HT1080 (cell line): ENCODE measurements around the gene ACBD6. TPM values are rescaled to one million over a fixed set of nuclear protein-coding genes. Genes with fewer than 3 reads are reported as not detected.

Experiments used
- DNase-seq: peaks from one replicate; pipeline ENCODE4 v3.0.0-alpha.2; 2015; ENCODE audit warnings: low read depth
- total RNA-seq: library from RNA; depleted of rRNA; stranded (reverse); fragments of >200 nt; shearing (Covaris generic); gene quantifications from 2 replicates; pipeline ENCODE4 v1.2.3, GENCODE V29; 2014

The ACBD6 gene
- total RNA-seq, 1 experiment from 2014 or later, result 67.0 TPM

DNA sequence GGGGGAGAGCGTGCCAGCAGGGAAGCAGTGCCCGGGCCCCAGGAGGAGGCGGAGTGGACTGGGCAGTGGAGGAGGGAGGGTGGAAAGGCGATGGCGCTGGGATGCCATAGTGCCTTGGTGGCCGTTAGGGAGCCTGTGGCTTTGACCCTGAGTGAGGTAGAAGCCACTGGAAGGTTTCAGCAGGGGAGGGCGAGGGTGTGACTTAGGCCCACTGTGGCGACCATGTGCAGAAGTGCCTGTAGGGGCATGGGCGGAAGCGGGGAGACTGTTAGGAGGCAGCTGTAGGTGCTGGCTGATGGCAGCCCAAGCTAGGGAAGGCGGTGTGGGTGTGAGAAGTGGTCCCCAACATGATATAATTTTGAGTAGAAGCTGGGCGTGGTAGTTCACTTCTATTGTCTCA is 244.1 kb downstream of the ACBD6 start:
- DNase-seq, result no peak

DNA sequence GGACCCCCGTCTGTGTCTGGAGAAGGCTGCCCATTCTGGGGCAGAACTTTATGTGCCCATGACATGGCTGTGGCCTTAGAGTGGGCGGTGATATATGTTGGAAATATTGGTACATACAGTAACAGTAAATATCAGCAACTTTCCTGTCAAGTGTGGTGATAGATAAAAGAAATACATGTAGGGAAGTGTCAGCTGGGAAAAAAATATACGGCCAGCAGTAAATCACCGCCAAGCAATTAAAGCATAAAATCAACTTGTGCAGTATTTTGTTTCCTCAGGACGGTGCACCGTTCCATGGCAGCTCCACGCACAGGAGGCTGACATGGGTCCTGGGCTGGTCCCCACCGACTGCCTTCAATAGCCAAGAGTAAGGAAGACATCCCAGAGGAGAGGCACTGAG is 244.9 kb downstream of the ACBD6 start:
- DNase-seq, result no peak

DNA sequence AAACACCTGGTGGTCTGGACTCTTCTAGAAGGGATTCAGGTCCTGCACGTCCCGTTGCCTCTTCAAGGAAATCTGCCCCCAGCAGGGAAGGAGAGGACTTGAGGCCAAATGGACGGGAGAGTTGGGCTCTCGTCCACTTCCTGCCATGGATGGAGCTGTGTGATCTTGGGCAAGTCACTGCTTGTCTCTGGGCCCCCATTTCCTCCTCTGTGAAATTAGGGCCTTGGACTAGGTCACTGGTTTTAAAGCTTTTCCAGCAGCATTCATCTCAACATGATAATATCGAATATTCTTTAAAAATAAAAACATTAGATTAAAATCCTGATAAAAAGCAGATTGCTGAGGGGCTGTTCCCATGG is 245.4 kb downstream of the ACBD6 start:
- DNase-seq, result no peak

DNA sequence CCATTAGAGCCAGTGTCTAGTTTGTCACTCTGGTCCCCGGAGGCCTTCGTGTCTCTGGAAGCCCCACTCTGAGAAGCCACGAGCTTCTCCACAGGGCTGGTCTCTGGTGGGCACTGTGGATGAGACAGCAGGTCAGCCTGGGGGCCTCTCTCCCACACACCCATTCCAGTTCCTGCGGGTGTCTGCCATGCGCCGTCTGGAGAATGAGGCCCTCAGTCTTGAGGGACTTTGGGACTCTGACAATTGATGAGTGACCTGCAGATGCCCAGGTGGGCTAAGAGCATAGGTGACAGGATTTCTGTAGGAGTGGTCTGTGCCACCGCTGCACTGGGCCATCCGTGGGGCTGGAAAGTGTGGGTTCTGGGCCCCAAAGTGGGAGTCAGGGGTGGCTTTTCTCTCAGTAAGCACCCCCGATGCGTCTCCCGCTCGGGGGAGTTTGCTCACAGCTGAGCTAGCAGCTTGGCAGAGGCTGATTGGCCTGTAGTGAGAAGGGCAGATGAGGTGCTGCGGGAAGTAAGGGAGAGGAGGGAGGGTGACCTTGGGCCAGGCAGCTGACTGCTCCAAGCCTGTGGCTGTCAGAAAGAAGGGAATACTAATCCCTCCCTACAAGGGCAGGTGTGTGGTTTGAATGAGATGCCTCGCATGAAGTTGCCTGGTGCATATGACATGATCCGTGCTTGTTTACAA is 245.9 kb downstream of the ACBD6 start:
- no peak for DNase-seq

DNA sequence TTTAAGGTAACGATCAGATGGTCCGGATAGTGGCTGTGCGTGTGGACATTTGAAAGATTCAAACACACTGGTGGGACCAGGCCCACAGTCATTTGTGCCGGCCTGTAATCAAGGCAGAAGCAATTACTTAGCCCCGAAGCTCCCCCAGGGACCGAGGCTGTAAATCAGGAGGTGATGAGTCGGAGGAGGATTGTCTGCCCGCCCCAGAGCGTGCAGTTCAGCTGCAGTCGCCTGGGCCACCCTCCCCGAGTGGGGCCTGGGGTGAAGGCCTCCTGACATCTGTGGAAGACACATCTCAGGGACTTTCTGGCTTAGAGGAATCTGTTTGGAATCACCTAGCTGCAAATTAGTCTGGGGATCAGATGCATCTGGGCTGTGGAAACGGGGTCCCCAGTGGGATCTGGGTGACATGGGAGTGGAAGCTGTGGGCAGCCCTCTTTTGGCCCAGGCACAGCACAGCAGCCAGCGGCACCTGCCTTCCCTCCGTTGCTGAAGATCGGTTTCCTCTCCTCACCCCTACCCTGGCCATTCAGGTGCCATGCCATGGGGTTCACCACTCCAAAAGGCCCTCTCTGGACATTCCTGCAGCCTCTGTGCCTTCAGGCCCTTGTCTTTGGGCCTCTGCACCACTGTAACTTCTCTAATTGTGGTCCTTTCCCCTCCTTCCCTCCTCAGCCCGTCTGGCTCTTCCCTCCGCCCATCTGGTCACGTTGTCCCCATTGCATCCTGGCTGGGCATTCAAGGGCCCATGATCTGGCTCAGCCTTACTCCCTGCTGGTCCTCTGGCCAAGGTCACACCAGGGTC is 246.6 kb downstream of the ACBD6 start:
- no peak for DNase-seq

DNA sequence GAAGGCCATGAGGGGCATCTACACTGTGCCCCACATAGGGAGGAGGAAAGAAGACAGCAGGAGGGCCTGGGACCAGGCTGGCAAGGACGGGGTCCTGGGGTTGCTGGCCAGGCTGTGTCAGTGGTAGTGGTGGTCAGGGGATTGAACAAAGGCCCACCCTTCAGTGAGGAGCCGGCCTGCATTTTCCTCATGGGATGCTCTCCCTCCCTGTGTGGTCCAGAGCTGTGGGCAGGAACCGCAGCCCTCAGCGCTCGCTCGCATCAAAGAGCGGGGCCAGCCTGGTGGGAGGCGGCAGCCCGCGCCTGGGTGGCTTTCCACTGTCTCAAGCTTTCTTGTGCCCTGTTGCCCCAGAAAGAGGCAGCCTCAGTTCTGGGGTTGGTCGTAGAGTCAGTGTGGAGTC is 247.5 kb downstream of the ACBD6 start:
- DNase-seq, result no peak

DNA sequence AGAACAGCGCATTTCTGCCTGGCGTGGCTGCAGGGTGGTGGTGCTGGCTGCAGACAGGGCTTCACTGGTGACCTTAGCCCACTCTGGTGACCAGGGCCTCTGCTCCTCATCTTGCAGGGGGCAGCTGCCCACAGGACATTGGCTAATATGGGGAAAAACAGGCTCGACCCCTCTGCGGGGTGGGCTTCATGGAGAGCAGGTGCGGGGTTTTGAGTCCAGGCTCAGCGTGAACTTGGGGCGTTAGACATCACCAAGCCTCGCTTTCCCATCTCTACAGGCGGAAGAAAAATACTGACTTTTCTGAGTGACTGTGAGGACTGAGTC is 247.9 kb downstream of the ACBD6 start:
- no peak for DNase-seq

DNA sequence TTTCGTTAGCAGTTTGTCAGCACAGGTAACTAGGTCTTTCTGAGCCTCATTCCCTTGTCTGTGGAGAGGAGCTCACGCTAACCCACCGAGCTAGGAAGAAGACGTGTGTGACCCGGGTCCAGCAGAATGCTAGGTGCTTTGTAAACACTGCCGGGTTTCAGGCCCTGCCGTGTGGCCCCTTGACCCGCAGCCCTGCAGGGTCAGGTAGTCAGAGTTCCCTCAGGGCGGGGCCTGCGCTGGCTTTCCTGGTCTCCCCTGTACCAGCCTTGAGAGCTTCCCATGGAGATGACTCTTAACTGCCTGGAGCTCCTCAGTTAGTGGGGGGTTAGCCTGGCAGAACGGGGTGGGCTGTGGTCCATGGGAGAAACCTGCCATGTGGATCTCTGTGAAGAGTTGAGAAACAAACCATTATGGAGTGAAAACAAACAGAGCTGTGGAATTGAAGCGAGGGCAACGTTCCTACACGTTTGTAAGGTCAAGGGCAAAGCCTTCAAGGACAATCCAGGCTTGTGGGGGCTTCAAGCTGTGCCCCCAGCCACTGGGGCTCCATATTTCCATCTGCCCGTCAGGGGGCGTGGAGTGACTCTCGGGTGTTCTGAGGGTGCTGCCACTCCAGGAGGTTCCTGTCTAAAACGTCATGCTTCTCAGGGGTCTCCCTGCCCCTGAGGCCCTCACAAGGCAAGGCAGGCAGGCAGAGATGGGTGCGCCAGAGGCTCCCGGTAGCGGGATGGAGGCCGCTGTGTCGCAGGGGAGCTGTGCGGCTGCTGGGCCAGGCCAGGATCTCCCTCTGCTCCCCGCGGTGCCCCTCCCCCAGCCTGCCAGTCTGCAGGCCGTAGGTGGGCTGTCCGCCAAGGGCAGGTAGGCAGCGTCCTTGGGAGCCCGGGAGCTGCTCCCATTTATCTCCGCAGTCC is 248.5 kb downstream of the ACBD6 start:
- DNase-seq, result no peak

DNA sequence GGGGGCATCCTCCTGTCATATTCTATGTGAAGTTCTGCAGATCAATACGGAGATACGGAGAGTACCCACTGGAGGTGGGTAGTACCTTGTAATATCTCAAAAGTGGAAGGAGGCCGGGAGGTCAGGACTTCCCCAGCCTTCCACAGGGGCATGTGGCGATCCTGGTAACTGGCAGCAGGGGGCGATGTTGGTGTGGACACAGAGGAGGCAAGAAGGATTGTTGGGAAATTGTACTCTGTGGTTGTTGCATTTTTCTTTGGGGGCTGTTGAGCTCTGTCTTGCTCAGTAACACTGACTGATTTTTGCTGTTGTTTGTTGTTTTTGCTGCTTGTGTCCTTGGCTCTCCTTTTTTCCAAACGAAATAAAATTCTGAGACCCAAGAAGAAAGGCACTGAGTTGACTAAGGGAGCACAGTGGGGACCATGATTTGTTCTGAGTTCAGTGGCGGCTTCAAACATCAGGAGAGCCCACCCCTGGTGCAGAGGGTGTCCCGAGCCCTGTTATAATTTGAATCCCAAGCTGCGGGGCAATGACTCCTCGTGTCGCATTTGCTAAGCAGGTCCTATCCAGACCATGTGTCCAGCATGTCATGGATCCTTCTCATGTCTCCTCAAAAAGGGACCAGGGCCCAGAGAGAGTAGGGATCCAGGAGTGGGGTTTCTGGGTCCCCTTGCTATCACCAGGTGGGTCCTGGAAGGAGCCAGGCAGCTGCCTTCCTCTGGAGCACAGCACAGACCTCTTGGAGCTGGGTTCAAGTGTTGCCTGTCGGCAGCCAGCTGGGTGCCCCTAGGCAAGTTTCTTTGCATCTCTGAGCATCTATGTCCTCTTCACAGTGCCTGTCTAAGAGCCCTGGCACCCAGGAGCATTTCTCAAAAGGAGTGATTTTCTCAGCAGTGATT is 249.5 kb downstream of the ACBD6 start:
- DNase-seq, result peak; percentile 62

DNA sequence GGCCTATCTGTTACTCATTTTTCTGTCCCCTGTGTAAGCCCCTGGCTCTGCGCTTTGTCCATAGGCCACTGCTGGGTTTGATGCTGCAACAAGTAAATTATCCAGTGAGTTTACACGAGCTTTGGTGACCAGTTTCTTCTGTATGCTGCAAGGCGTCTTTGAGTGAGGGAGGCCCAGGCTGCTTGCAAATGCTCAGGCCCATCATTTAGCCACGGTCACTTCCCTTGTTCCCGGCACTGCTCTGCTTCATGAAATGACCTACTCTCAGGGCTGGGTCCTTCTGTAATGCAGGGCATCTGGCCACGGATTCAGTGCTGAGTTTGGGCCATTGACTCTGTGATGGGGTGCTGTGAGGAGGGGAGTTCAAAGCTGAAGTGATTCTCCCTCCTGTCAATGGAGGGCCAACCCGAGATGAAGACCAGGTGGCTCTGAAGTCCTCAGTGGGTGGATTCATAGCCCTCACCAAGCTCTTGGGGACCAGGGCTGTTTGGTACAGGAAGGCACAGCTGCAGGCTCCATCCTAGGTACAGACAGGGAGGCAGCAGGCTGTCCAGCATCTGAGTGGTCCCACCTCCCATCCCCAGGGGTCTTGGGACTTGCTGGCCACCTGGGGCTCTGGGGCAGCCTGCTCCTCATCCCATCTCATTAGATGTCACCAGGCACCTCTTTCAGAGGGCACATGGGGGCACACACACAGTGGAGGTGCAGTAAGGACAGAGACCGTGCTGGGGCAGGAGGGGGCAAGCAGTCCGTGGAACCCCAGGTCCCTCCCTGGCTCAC is 250.7 kb downstream of the ACBD6 start:
- DNase-seq, result no peak

DNA sequence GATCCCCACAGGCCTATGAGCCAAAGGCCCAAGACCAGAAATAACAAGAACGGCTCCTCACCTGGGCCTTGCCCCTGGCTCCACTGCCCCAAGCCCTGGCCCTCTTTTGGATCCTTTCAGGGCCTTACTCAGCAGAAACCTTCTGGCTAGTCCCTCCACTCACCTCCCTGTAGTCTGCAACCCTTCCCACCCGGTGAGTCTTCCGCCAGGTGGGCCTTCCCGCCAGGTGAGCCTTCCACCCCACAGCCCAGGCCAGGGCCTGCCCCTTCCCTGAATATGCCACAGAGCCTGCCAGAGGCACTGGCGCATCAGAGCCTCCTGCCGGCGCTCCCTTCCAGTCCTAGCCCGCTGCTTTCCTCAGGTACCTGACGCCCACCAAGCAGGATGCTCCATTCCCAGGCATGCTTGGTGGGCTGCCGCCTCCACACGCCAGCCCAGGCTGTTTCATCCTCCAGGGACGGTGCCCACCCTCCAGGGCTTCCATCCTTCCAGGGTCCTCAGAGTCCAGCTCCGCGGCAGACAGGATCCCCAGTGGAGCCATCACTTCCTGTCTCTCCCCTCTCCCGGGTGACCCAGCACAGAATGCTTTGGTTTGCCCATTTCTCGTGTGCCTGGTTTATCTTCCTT is 251.4 kb downstream of the ACBD6 start:
- DNase-seq, result no peak

DNA sequence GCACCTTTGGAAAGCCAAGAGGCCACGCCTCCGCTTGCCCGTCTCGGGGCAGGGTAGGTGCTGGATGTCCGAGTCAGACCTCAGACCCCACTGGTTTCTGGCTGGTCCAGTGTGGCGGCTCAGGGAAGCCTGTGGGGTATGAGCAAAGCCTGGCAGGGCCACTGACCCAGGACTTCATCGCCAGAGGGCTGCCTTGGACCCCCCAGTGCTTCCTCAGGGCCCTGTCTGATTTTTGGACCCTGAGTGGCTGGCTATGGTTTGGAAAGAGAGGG is 251.9 kb downstream of the ACBD6 start:
- DNase-seq, result no peak

DNA sequence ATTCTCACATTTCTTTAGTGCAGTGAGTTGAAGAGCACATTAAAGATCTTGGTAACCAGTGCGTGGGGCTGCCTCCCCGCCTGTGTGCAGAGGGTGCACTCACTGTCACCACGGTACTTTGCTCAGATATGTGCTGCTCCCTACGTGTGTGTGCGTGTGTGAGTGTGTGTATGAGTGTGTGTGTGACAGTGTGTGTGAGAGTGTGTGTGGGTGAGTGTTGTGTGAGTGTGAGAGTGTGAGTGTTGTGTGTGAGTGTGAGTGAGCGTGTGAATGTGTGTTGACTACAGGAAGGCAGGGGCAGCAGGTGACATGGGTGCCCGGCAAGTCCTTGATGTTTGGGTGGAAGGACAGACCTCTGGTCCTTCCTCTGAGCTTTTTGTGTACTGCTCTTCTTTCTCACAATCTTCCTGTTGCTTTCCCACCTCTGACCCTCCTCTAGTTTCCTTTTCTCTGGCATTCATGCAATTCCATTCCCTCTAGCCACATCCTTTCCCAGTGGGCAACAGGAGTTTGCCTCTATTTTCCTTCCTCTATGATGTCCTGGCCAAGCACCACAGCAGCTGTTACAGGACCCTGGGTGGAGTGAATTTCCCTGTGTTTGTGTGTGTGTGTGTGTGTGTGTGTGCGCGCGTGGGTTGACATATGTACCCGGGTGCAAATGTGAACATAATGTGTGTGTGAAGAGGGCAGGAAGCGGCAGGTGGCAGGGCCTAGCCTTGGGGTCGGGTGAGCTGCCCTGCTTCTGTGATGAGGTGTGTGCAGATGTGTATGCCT is 252.5 kb downstream of the ACBD6 start:
- DNase-seq, result peak; percentile 58

DNA sequence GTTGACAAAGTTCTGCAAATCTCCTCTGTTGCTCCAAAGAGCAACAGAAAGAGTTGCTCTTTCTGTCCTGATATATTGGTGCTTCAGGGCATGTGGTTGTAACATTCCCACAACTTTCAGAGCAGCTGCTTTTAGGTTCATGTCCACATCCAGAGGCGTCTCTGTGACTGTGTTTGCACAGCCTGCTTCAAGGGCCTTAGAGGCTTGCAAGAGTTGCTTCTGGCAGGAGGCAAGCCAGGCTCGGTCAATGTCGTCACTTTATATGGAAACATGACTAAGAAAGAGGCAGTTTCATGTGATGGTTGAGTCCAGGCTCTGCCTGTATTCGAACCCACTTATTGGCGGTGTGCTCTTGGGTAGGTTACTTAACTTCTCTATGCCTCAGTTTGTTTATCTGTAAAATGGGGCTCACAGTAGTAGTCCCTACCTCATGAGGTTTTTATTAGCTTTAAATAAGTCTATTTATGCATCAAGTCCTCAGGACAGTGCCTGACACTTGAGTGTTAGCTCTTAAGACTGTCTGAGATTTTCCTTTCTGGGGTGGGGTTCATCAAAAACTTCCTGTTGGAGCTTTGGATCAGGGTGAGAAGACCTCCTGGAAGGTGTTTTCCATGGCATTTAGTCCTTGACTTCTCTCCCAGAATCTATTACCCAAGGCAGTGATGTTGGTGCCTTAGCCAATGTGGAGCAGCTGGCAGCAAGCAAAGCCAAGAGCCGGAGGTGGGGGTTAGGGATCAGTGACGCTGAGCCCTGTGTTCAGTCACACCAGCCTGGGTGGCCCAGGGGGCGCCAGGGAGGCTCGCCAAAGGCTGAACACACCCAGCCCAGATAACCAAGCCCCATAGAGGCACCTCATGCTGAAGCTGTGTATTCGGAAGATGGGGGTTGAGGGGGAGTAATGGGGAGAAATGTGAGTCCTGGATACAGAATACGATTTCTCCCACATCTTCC is 253.4 kb downstream of the ACBD6 start:
- DNase-seq, result no peak

DNA sequence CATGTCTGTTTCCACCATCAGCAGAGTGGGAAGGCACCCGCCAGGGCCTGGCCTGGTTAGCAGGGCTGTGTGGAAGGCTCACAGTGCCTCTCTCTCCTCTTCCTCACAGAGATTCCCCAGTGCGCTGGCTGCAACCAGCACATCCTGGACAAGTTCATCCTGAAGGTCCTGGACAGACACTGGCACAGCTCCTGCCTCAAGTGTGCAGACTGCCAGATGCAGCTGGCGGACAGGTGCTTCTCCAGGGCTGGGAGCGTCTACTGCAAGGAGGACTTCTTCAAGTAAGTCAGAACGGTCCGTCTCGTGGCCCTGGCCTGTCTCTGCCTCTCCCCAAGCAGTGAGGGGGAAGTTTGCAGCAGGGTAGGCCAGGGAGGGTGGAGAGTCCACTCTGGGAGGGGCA is 254.2 kb downstream of the ACBD6 start:
- no peak for DNase-seq

DNA sequence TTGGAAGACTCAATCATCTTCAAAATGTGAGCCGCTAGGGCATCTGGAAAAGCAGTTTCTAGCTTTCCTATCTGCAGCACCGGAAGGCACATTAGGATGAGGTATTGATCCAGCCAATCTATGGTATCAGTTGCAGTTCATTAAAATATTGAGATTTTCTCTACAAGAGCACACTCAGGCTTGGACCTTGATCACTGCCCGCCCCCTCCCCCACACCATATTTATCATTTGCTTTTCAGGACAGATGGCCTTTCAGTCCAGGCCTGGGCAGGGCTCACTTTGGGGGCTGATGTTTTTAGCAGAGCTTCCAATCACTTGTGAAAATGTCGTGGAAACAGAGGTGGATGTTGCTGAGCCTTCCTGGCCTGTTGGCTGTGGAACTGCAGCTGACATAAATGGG is 254.8 kb downstream of the ACBD6 start:
- no peak for DNase-seq

DNA sequence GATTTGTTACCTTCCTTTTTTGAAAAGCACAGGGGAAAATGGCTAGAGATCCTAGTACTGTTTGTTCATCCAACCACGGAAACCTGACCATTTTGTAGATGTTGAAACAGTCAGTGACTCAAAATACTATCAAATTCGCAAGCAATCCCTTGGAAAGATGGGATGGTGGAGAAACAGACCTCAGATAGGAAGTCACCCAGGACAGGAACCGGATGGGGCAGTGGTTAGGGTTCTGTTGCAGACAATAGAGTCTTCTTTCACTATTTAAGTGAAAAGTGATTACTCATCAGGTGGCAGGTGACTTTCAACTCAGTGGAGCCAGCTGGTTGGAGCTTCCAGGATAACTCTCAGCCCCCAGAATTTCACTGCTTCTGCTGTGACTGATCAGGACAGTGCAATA is 255.3 kb downstream of the ACBD6 start:
- peak; percentile 89 for DNase-seq

DNA sequence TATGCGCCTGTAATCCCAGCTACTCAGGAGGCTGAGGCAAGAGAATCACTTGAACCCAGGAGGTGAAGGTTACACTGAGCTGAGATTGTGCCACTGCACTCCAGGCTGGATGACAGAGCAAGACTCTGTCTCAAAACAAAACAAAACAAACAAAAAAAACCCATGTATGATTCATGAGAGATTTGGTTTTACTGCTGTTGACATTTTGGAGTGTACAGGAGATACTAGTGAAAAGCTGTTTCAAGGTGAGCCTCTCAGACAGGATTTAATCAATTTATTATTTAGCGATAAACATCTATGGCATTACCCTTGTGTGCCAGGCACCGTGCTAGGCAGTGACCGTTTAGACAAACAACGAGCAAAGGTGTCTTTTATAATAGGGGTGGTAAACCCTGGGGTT is 255.8 kb downstream of the ACBD6 start:
- DNase-seq, result peak; percentile 38
